Tibial nerve (tissue), 4 donors: ENCODE data around the gene SLC26A9. TPM values are rescaled to one million over a fixed set of nuclear protein-coding genes. Genes with fewer than 3 reads are reported as not detected.

Experiments used
- DNase-seq, 2 donors: peaks; one replicate each; pipeline ENCODE4 v3.0.0-alpha.2; 2019; ENCODE audit warnings: low spot score in 2 of 2
- H3K27ac ChIP-seq, 4 donors: fragments of 200-600 bp; sonication (generic) in 3 of 4; one replicate each; pipeline ENCODE4 v1.5.1; 2017 to 2019; ENCODE audit warnings: mild to moderate bottlenecking in 1 of 4
- H3K27me3 ChIP-seq, 2 donors: fragments of 200-600 bp; sonication (generic) in 1 of 2; one replicate each; pipeline versions ENCODE4 v1.5.1 to v1.6.0; 2017 to 2019
- H3K36me3 ChIP-seq, 3 donors: fragments of 200-600 bp; sonication (generic); one replicate each; pipeline ENCODE4 v1.5.1; 2018 to 2019
- H3K4me1 ChIP-seq, 4 donors: fragments of 200-600 bp; sonication (generic) in 3 of 4; one replicate each; pipeline ENCODE4 v1.5.1; 2017 to 2019
- H3K4me3 ChIP-seq, 4 donors: fragments of 200-600 bp; sonication (generic) in 3 of 4; one replicate each; pipeline ENCODE4 v1.5.1; 2017 to 2019; ENCODE audit warnings: mild to moderate bottlenecking in 1 of 4, moderate library complexity in 1 of 4
- H3K9me3 ChIP-seq, 4 donors: fragments of 200-600 bp; sonication (generic) in 3 of 4; one replicate each; pipeline ENCODE4 v1.5.1; 2017 to 2019
- CTCF ChIP-seq, 5 experiments: fragments of 200-600 bp in 3 of 5; fragments of 450-650 bp in 2 of 5; sonication (generic) in 3 of 5; IDR thresholded peaks; one replicate each; pipeline ENCODE4 v1.5.1; 2016 to 2019; ENCODE audit warnings: antibody characterized with exemption in 5 of 5, mild to moderate bottlenecking in 3 of 5, moderate library complexity in 2 of 5
- EP300 ChIP-seq, 2 donors: sonication (generic); formaldehyde crosslinking; IDR thresholded peaks; one replicate each; pipeline ENCODE4 v1.6.1; 2017; ENCODE audit warnings: antibody characterized with exemption in 2 of 2, mild to moderate bottlenecking in 1 of 2
- POLR2A ChIP-seq, 2 donors: fragments of 450-650 bp; IDR thresholded peaks; one replicate each; pipeline ENCODE4 v1.6.1; 2017; ENCODE audit warnings: antibody characterized with exemption in 2 of 2, mild to moderate bottlenecking in 2 of 2, moderate library complexity in 2 of 2
- WGBS, 2 donors: methylation state at CpG; one replicate each; pipeline ENCODE4 v1.1.5; 2018; 5-methylcytosine and 5-hydroxymethylcytosine counted together
- total RNA-seq, 4 donors: library from RNA; depleted of rRNA; stranded (reverse); fragments of >200 nt; gene quantifications; one replicate each; pipeline ENCODE4 v1.1.0, GENCODE V29; 2016

The SLC26A9 gene
- total RNA-seq, 4 donors from 2014 or later, result not detected

- no peaks in the 10 kb centered on the region for H3K27me3 ChIP-seq
- H3K4me1 ChIP-seq, result no peaks in the 10 kb centered on the region
- H3K9me3 ChIP-seq, result no peaks in the 10 kb centered on the region
- no peak overlapping the region for H3K27ac ChIP-seq
- 94% methylated on average over 11 of the region's 11 CpGs for WGBS, 2 donors
- H3K36me3 ChIP-seq, result no peaks in the 10 kb centered on the region
- no peak overlapping the region for H3K4me3 ChIP-seq
- DNase-seq, result no peak
- TF ChIP-seq EP300 (IDR thresholded peaks at IDR 0.05) (no peak), POLR2A (IDR thresholded peaks at IDR 0.05) (no peak), CTCF (IDR thresholded peaks at IDR 0.05) (no peak)
Measured at GRCh38 chr1:205923651-205924459, 19.4 kb downstream of the SLC26A9 start.

GRCh38 chr1:205922806-205923205 lies 20.4 kb downstream of the SLC26A9 start:
- H3K4me1 ChIP-seq, result no peaks in the 10 kb centered on the region
- no peak for DNase-seq
- no peak overlapping the region for H3K4me3 ChIP-seq
- H3K36me3 ChIP-seq, result no peaks in the 10 kb centered on the region
- TF ChIP-seq EP300 (IDR thresholded peaks at IDR 0.05) (no peak), POLR2A (IDR thresholded peaks at IDR 0.05) (no peak), CTCF (IDR thresholded peaks at IDR 0.05) (no peak)
- no peak overlapping the region for H3K27ac ChIP-seq
- H3K27me3 ChIP-seq, result no peaks in the 10 kb centered on the region
- 79 to 85% methylated on average over 6 of the region's 6 CpGs for WGBS, 2 donors
- no peaks in the 10 kb centered on the region for H3K9me3 ChIP-seq

- WGBS, 2 donors, result 88 to 91% methylated on average over 6 of the region's 6 CpGs
- no peaks in the 10 kb centered on the region for H3K4me1 ChIP-seq
- H3K9me3 ChIP-seq, result no peaks in the 10 kb centered on the region
- TF ChIP-seq POLR2A (IDR thresholded peaks at IDR 0.05) (no peak), EP300 (IDR thresholded peaks at IDR 0.05) (no peak), CTCF (IDR thresholded peaks at IDR 0.05) (no peak)
- no peaks in the 10 kb centered on the region for H3K36me3 ChIP-seq
- H3K27me3 ChIP-seq, result no peaks in the 10 kb centered on the region
- H3K27ac ChIP-seq, result no peak overlapping the region
- no peak for DNase-seq
- H3K4me3 ChIP-seq, result no peak overlapping the region
Measured at GRCh38 chr1:205922314-205922713, 20.9 kb downstream of the SLC26A9 start.

- no peaks in the 10 kb centered on the region for H3K27me3 ChIP-seq
- no peak overlapping the region for H3K4me3 ChIP-seq
- TF ChIP-seq EP300 (IDR thresholded peaks at IDR 0.05), result no peak
- H3K27ac ChIP-seq, result no peak overlapping the region
- H3K9me3 ChIP-seq, result no peaks in the 10 kb centered on the region
- no peak for DNase-seq
- no peaks in the 10 kb centered on the region for H3K36me3 ChIP-seq
- WGBS, 2 donors, result 95% methylated on average over 7 to 11 of the region's 11 CpGs
- H3K4me1 ChIP-seq, result no peaks in the 10 kb centered on the region
Measured at GRCh38 chr1:205921570-205921909, 21.7 kb downstream of the SLC26A9 start.

- H3K4me1 ChIP-seq, result no peaks in the 10 kb centered on the region
- no peaks in the 10 kb centered on the region for H3K27me3 ChIP-seq
- H3K36me3 ChIP-seq, result no peaks in the 10 kb centered on the region
- DNase-seq, result no peak
- H3K27ac ChIP-seq, result peak overlapping the region in 1 of 4 donors; percentile 43
- no peak for TF ChIP-seq CTCF (IDR thresholded peaks at IDR 0.05)
- no peak for TF ChIP-seq POLR2A (IDR thresholded peaks at IDR 0.05)
- no peak for TF ChIP-seq EP300 (IDR thresholded peaks at IDR 0.05)
- H3K4me3 ChIP-seq, result no peak overlapping the region
- no peaks in the 10 kb centered on the region for H3K9me3 ChIP-seq
- 72 to 81% methylated on average over 9 to 10 of the region's 13 CpGs for WGBS, 2 donors
Measured at GRCh38 chr1:205920861-205921569, 22.2 kb downstream of the SLC26A9 start.
